BE2C (cell line): ENCODE measurements around the gene KCNK5.

ENCODE experiments used
- DNase-seq: peaks from one replicate; pipeline ENCODE4 v3.0.0-alpha.2; 2020
- H3K27me3 ChIP-seq: fragments of 250-450 bp; sonication (Bioruptor Pico); 2 replicates; pipeline ENCODE4 v1.5.1; 2020; ENCODE audit warnings: mild to moderate bottlenecking
- H3K36me3 ChIP-seq: fragments of 250-450 bp; sonication (Bioruptor Pico); 2 replicates; pipeline ENCODE4 v1.5.1; 2020; ENCODE audit warnings: mild to moderate bottlenecking
- H3K4me1 ChIP-seq: fragments of 250-450 bp; sonication (Bioruptor Pico); 2 replicates; pipeline ENCODE4 v1.5.1; 2020
- H3K4me3 ChIP-seq: 2 replicates; pipeline ENCODE4 v1.5.1; 2011; ENCODE audit warnings: low read depth, low read length
- H3K9me3 ChIP-seq: fragments of 250-450 bp; sonication (Bioruptor Pico); 2 replicates; pipeline ENCODE4 v1.5.1; 2020
- CTCF ChIP-seq: IDR thresholded peaks from 2 replicates; pipeline ENCODE4 v1.5.1; 2012; ENCODE audit warnings: mild to moderate bottlenecking, low read depth, low read length

KCNK5 gene

GRCh38 chr6:39181826-39182225, 47.4 kb downstream of the KCNK5 start:
- H3K9me3 ChIP-seq = 0 out of 2 replicates have a peak, but pooled peaks cover 2% of the 10 kb centered on the region
- H3K27me3 ChIP-seq = no peaks in the 10 kb centered on the region
- no peak for DNase-seq
- no peaks in the 10 kb centered on the region for H3K4me1 ChIP-seq
- H3K4me3 ChIP-seq = no peak overlapping the region
- no peaks in the 10 kb centered on the region for H3K36me3 ChIP-seq
- TF ChIP-seq CTCF = no peak

GRCh38 chr6:39181333-39181732, 47.9 kb downstream of the KCNK5 start:
- Histone ChIP-seq H3K4me1 (no peaks in the 10 kb centered on the region), H3K9me3 (0 out of 2 replicates have a peak, but pooled peaks cover 2% of the 10 kb centered on the region), H3K27me3 (no peaks in the 10 kb centered on the region), H3K4me3 (no peak overlapping the region), H3K36me3 (no peaks in the 10 kb centered on the region)
- no peak for TF ChIP-seq CTCF
- DNase-seq = no peak

GRCh38 chr6:39178804-39179203, 50.5 kb downstream of the KCNK5 start:
- no peak for TF ChIP-seq CTCF

GRCh38 chr6:39178235-39178634, 51.0 kb downstream of the KCNK5 start:
- no peak for DNase-seq
- H3K4me1 ChIP-seq = no peaks in the 10 kb centered on the region

More at GRCh38 chr6:39178804-39179203, 50.5 kb downstream of the KCNK5 start:
- Histone ChIP-seq H3K4me3 (no peak overlapping the region), H3K36me3 (no peaks in the 10 kb centered on the region), H3K9me3 (0 out of 2 replicates have a peak, but pooled peaks cover 2% of the 10 kb centered on the region), H3K27me3 (0 out of 2 replicates have a peak, but pooled peaks cover 2% of the 10 kb centered on the region), H3K4me1 (no peaks in the 10 kb centered on the region)
- DNase-seq = no peak

GRCh38 chr6:39177130-39177529, 52.1 kb downstream of the KCNK5 start:
- no peak for TF ChIP-seq CTCF
- no peaks in the 10 kb centered on the region for H3K36me3 ChIP-seq
- DNase-seq = no peak
- H3K4me3 ChIP-seq = no peak overlapping the region
- no peaks in the 10 kb centered on the region for H3K4me1 ChIP-seq
- 0 out of 2 replicates have a peak, but pooled peaks cover 4% of the 10 kb centered on the region for H3K27me3 ChIP-seq
- 0 out of 2 replicates have a peak, but pooled peaks cover 2% of the 10 kb centered on the region for H3K9me3 ChIP-seq

More at GRCh38 chr6:39178235-39178634, 51.0 kb downstream of the KCNK5 start:
- Histone ChIP-seq H3K9me3 (0 out of 2 replicates have a peak, but pooled peaks cover 2% of the 10 kb centered on the region), H3K4me3 (no peak overlapping the region), H3K36me3 (no peaks in the 10 kb centered on the region), H3K27me3 (0 out of 2 replicates have a peak, but pooled peaks cover 4% of the 10 kb centered on the region)
- TF ChIP-seq CTCF = no peak

GRCh38 chr6:39173270-39173669, 56.0 kb downstream of the KCNK5 start:
- no peak for TF ChIP-seq CTCF
- no peak for DNase-seq
- Histone ChIP-seq H3K27me3 (0 out of 2 replicates have a peak, but pooled peaks cover 4% of the 10 kb centered on the region), H3K9me3 (0 out of 2 replicates have a peak, but pooled peaks cover 2% of the 10 kb centered on the region), H3K4me3 (no peak overlapping the region), H3K4me1 (no peaks in the 10 kb centered on the region), H3K36me3 (no peaks in the 10 kb centered on the region)
